ENCODE results near the gene PDE10A.
"Not testable (repeated sequence)": the region's sequence is repeated elsewhere in the genome, so short reads cannot be mapped to it uniquely, and the experiment has no call there.

Gene PDE10A

GRCh38 chr6:165519316-165519715 lies 143.7 kb downstream of the PDE10A start:
- no peak for DNase-seq

- no peak for DNase-seq
Observed at GRCh38 chr6:165515963-165516624, 146.9 kb downstream of the PDE10A start.

GRCh38 chr6:165514621-165515020 lies 148.4 kb downstream of the PDE10A start:
- no peak for DNase-seq

GRCh38 chr6:165511807-165512206 lies 151.2 kb downstream of the PDE10A start:
- no peak for DNase-seq

- DNase-seq, result no peak
Observed at GRCh38 chr6:165508321-165508869, 154.6 kb downstream of the PDE10A start.

GRCh38 chr6:165506657-165507056 lies 156.4 kb downstream of the PDE10A start:
- DNase-seq, result no peak

- not testable (repeated sequence) for DNase-seq
Observed at GRCh38 chr6:165500214-165500907, 162.7 kb downstream of the PDE10A start.

- no peak for DNase-seq
Observed at GRCh38 chr6:165497472-165497871, 165.6 kb downstream of the PDE10A start.

GRCh38 chr6:165488624-165489295 lies 174.3 kb downstream of the PDE10A start:
- DNase-seq, result no peak

GRCh38 chr6:165487950-165488349 lies 175.1 kb downstream of the PDE10A start:
- no peak for DNase-seq

GRCh38 chr6:165487347-165487746 lies 175.7 kb downstream of the PDE10A start:
- no peak for DNase-seq

- DNase-seq, result no peak
Observed at GRCh38 chr6:165486183-165487137, 176.6 kb downstream of the PDE10A start.

- DNase-seq, result no peak
Observed at GRCh38 chr6:165484178-165484889, 178.7 kb downstream of the PDE10A start.

- no peak for DNase-seq
Observed at GRCh38 chr6:165481921-165482320, 181.1 kb downstream of the PDE10A start.

GRCh38 chr6:165480916-165481315 lies 182.1 kb downstream of the PDE10A start:
- no peak for DNase-seq

GRCh38 chr6:165478581-165478980 lies 184.5 kb downstream of the PDE10A start:
- no peak for DNase-seq

- no peak for DNase-seq
Observed at GRCh38 chr6:165469483-165469882, 193.6 kb downstream of the PDE10A start.

- DNase-seq, result no peak
Observed at GRCh38 chr6:165468340-165469235, 194.5 kb downstream of the PDE10A start.

- not testable (repeated sequence) for DNase-seq
Observed at GRCh38 chr6:165463499-165463898, 199.5 kb downstream of the PDE10A start.

GRCh38 chr6:165459605-165460301 lies 203.3 kb downstream of the PDE10A start:
- DNase-seq, result not testable (repeated sequence)
